ENCODE data around the gene PEX7. TPM values are rescaled to one million over a fixed set of nuclear protein-coding genes. Genes with fewer than 3 reads are reported as not detected.

PEX7 gene
- total and polyA plus RNA-seq, 10 of the 15 experiments (the other 5 are each of a cell fraction or from before 2014, with no cell fraction given), result 0.58 to 12.4 (median 8.8) TPM

- TF ChIP-seq NR2C2 (IDR thresholded peaks at IDR 0.05; ENCODE audit: borderline replicate concordance, control insufficient read depth, insufficient read length, low read depth) (no peak), REST (IDR thresholded peaks at IDR 0.05; ENCODE audit: low read depth, low read length) (no peak), JUND (IDR thresholded peaks at IDR 0.05; ENCODE audit: low read depth, low read length) (no peak), POLR2AphosphoS5 (IDR thresholded peaks at IDR 0.05; ENCODE audit: low read length) (no peak), PKNOX1 (IDR thresholded peaks at IDR 0.05) (no peak), SKIL (IDR thresholded peaks at IDR 0.05; ENCODE audit: low read depth, poor library complexity, severe bottlenecking) (no peak), BCLAF1 (IDR thresholded peaks at IDR 0.05) (no peak), BCL11A (IDR thresholded peaks at IDR 0.05; ENCODE audit: low read depth, low read length) (no peak), GABPA (IDR thresholded peaks at IDR 0.05; ENCODE audit: low read depth) (no peak), EGR1 (IDR thresholded peaks at IDR 0.05; ENCODE audit: borderline replicate concordance in 1 of 2, low read depth in 2 of 2, low read length in 2 of 2) (no peak)
Measured at GRCh38 chr6:136890986-136891385, 68.6 kb downstream of the PEX7 start (continued).
